ENCODE measurements around the gene PSMD4. TPM values are rescaled to one million over a fixed set of nuclear protein-coding genes. Genes with fewer than 3 reads are reported as not detected.

The PSMD4 gene
- total RNA-seq, 4 donors from 2014 or later = 157 to 195 (median 176) TPM

- Histone ChIP-seq H3K27ac (replicated peaks in 1 of 4) (peak overlapping the region; percentile 72 to 85 (median 82)), H3K4me3 (no peak overlapping the region), H3K27me3 (no peaks in the 10 kb centered on the region), H3K4me1 (peaks cover 65 to 75% (median 68%) of the 10 kb centered on the region in 4 donors), H3K9me3 (no peaks in the 10 kb centered on the region), H3K36me3 (peaks cover 28 to 74% (median 60%) of the 10 kb centered on the region in 4 donors)
- 38% methylated on average over 7 of the region's 7 CpGs for WGBS
- TF ChIP-seq, protein P1, sequence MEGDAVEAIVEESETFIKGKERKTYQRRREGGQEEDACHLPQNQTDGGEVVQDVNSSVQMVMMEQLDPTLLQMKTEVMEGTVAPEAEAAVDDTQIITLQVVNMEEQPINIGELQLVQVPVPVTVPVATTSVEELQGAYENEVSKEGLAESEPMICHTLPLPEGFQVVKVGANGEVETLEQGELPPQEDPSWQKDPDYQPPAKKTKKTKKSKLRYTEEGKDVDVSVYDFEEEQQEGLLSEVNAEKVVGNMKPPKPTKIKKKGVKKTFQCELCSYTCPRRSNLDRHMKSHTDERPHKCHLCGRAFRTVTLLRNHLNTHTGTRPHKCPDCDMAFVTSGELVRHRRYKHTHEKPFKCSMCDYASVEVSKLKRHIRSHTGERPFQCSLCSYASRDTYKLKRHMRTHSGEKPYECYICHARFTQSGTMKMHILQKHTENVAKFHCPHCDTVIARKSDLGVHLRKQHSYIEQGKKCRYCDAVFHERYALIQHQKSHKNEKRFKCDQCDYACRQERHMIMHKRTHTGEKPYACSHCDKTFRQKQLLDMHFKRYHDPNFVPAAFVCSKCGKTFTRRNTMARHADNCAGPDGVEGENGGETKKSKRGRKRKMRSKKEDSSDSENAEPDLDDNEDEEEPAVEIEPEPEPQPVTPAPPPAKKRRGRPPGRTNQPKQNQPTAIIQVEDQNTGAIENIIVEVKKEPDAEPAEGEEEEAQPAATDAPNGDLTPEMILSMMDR (IDR thresholded peaks at IDR 0.05) = no peak
- peak; percentile 89 to 90 for TF ChIP-seq POLR2AphosphoS5 (IDR thresholded peaks at IDR 0.05)
- intact Hi-C loops (cut with DNase I) = no loop called here
- DNase-seq (ENCODE audit: extremely low spot score) = peak; percentile 92
Measured at GRCh38 chr1:151311589-151312331, 57.2 kb downstream of the PSMD4 start.

DNA sequence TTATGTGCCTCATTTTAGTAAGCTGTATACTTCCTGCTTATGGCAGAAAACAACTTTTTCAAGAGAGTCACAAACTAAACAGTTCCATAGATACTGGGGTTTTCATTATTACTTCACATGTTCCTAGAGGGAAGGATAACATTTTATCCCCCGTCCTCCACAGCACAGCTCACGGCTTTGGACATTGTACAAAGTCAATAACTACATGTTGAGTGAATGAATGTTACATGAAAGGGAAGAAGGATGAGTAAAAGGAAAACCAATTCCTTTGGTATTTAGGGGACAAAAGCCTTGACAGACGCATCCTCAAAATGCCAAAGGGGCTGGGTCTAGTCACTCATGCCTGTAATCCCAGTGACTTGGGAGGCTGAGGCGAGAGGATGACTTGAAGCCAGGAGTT, 57.9 kb downstream of the PSMD4 start:
- Histone ChIP-seq H3K27me3 (no peaks in the 10 kb centered on the region), H3K9me3 (no peaks in the 10 kb centered on the region), H3K4me1 (peaks cover 65 to 75% (median 68%) of the 10 kb centered on the region in 4 donors), H3K4me3 (no peak overlapping the region), H3K36me3 (peaks cover 25 to 74% (median 60%) of the 10 kb centered on the region in 4 donors), H3K27ac (replicated peaks in 1 of 4) (peak overlapping the region; percentile 72 to 85 (median 82))
- intact Hi-C loops (cut with DNase I) = no loop called here
- WGBS = 89% methylated on average over 4 of the region's 4 CpGs
- TF ChIP-seq POLR2A (IDR thresholded peaks at IDR 0.05; ENCODE audit: low read depth) = no peak
- TF ChIP-seq POLR2AphosphoS5 (IDR thresholded peaks at IDR 0.05) = no peak
- TF ChIP-seq EP300 (IDR thresholded peaks at IDR 0.05) = no peak
- TF ChIP-seq, protein P1 (IDR thresholded peaks at IDR 0.05) = no peak
- DNase-seq (ENCODE audit: extremely low spot score) = no peak

- WGBS = 86% methylated on average over 8 of the region's 8 CpGs
Measured at GRCh38 chr1:151312826-151313225, 58.3 kb downstream of the PSMD4 start.

DNA sequence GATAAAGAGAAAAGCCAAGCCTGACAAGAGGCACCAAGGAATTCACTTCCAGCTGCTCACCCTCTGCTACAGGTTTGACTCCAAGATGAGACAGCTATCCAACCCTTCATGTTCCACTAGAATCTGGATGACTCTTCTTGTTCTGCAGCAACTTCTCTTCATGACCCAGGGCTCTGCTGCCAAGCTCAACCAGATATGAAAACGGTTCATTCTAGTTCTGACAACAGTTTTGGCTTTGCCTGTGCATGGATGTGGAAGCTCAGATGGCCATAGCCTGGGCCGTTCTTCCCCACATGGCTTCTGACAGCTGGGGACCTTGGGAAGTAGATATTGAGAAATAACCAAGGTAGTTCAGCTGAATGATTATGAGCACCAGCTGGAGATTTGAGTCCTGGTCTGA, 59.0 kb downstream of the PSMD4 start:
- peaks cover 16 to 74% (median 55%) of the 10 kb centered on the region in 4 donors for H3K36me3 ChIP-seq

More at GRCh38 chr1:151312826-151313225, 58.3 kb downstream of the PSMD4 start:
- DNase-seq (ENCODE audit: extremely low spot score) = no peak
- intact Hi-C loops (cut with DNase I) = no loop called here
- peaks cover 65 to 75% (median 68%) of the 10 kb centered on the region in 4 donors for H3K4me1 ChIP-seq
- peaks cover 23 to 74% (median 58%) of the 10 kb centered on the region in 4 donors for H3K36me3 ChIP-seq
- no peaks in the 10 kb centered on the region for H3K9me3 ChIP-seq
- no peaks in the 10 kb centered on the region for H3K27me3 ChIP-seq
- H3K4me3 ChIP-seq = no peak overlapping the region
- no peak for TF ChIP-seq EP300 (IDR thresholded peaks at IDR 0.05)
- no peak for TF ChIP-seq POLR2A (IDR thresholded peaks at IDR 0.05; ENCODE audit: low read depth)
- TF ChIP-seq, protein P1 (IDR thresholded peaks at IDR 0.05) = no peak
- no peak for TF ChIP-seq POLR2AphosphoS5 (IDR thresholded peaks at IDR 0.05)
- H3K27ac ChIP-seq (replicated peaks in 1 of 4) = peak overlapping the region; percentile 72 to 85 (median 82)

DNA sequence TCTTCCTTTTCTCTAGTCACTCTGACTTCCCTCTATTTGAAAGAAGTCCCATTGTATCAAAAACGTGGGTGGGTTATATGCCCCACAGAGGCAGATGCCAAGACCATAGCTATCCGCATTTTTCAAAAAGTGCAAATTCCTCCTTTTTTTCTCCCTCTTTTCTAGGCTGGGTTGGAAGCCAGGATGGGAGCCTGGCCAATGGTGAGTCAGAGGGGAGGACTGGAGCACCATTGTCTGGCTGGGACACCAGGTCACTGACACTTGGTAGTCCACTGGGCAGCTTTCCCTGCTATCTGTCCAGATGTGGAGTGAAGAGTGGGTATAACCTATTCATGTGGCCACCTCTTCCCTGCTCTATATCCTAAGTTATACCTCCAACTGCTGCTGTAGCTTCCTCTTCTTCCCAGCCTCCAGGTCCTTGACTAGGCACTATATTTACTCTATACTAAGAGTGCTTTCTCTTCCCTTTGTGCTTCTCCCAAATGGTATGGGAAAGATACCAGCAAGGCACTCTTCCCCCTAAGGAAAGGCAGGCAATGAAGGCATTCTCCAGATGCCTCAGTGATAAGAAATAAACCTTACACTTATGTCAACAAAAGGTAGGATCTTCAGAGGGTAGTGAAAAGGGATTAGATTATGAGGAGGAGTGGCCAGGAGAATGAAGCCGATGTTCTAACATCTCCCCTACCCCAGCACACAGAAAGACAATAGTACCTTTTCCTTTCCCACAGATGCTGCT, 59.8 kb downstream of the PSMD4 start:
- Histone ChIP-seq H3K4me3 (no peak overlapping the region), H3K27ac (replicated peaks in 1 of 4) (peak overlapping the region; percentile 72 to 85 (median 82)), H3K36me3 (peaks cover 16 to 74% (median 53%) of the 10 kb centered on the region in 4 donors), H3K4me1 (peaks cover 62 to 72% (median 64%) of the 10 kb centered on the region in 4 donors), H3K27me3 (no peaks in the 10 kb centered on the region), H3K9me3 (no peaks in the 10 kb centered on the region)
- WGBS = 51% methylated on average over 3 of the region's 3 CpGs
- no peak for TF ChIP-seq EP300 (IDR thresholded peaks at IDR 0.05)
- TF ChIP-seq, protein P1 (IDR thresholded peaks at IDR 0.05) = no peak
- no peak for TF ChIP-seq POLR2A (IDR thresholded peaks at IDR 0.05; ENCODE audit: low read depth)
- peak in 1 of 2 donors; percentile 52 for TF ChIP-seq POLR2AphosphoS5 (IDR thresholded peaks at IDR 0.05)
- intact Hi-C loops (cut with DNase I) = no loop called here
- DNase-seq (ENCODE audit: extremely low spot score) = peak; percentile 93

More for the DNA sequence above, 59.0 kb downstream of the PSMD4 start:
- Histone ChIP-seq H3K9me3 (no peaks in the 10 kb centered on the region), H3K27ac (replicated peaks in 1 of 4) (peak overlapping the region; percentile 72 to 85 (median 82)), H3K4me3 (no peak overlapping the region), H3K27me3 (no peaks in the 10 kb centered on the region), H3K4me1 (peaks cover 65 to 74% (median 68%) of the 10 kb centered on the region in 4 donors)
- 56% methylated on average over 2 of the region's 2 CpGs for WGBS
- no peak for DNase-seq (ENCODE audit: extremely low spot score)
- intact Hi-C loops (cut with DNase I) = no loop called here
- TF ChIP-seq POLR2AphosphoS5 (IDR thresholded peaks at IDR 0.05) = peak in 1 of 2 donors; percentile 38
- TF ChIP-seq EP300 (IDR thresholded peaks at IDR 0.05) = no peak
